NCI-H1092 treated with DMSO at 0.1 percent for 48 hours (cell line): ENCODE results near the gene C10orf62.

Experiments
- DNase-seq: peaks from one replicate; lab custom pipeline; 2025; lab: John Stamatoyannopoulos, UW

C10orf62 gene

GRCh38 chr10:97585439-97585811 lies 4.1 kb upstream of the C10orf62 start:
- no peak for DNase-seq

- DNase-seq: no peak
Measured at GRCh38 chr10:97587183-97587582, 2.3 kb upstream of the C10orf62 start.

GRCh38 chr10:97590082-97590747 lies 694 bp downstream of the C10orf62 start:
- DNase-seq: no peak

- DNase-seq: no peak
Measured at GRCh38 chr10:97590748-97591495, 1.4 kb downstream of the C10orf62 start.

- no peak for DNase-seq
Measured at GRCh38 chr10:97593421-97593820, 3.9 kb downstream of the C10orf62 start.

GRCh38 chr10:97596101-97597082 lies 6.9 kb downstream of the C10orf62 start:
- no peak for DNase-seq

GRCh38 chr10:97597778-97598177 lies 8.3 kb downstream of the C10orf62 start:
- no peak for DNase-seq

- no peak for DNase-seq
Measured at GRCh38 chr10:97598407-97599271, 9.1 kb downstream of the C10orf62 start.

GRCh38 chr10:97599272-97599619 lies 9.7 kb downstream of the C10orf62 start:
- no peak for DNase-seq

GRCh38 chr10:97600616-97601015 lies 11.1 kb downstream of the C10orf62 start:
- no peak for DNase-seq

GRCh38 chr10:97601268-97602215 lies 12.0 kb downstream of the C10orf62 start:
- DNase-seq: no peak

GRCh38 chr10:97607095-97607636 lies 17.6 kb downstream of the C10orf62 start:
- DNase-seq: no peak

- DNase-seq: no peak
Measured at GRCh38 chr10:97608991-97609561, 19.6 kb downstream of the C10orf62 start.

GRCh38 chr10:97611473-97611872 lies 22.0 kb downstream of the C10orf62 start:
- no peak for DNase-seq

GRCh38 chr10:97612386-97612785 lies 22.9 kb downstream of the C10orf62 start:
- DNase-seq: no peak

- DNase-seq: no peak
Measured at GRCh38 chr10:97618285-97618684, 28.8 kb downstream of the C10orf62 start.

- DNase-seq: no peak
Measured at GRCh38 chr10:97618733-97619132, 29.2 kb downstream of the C10orf62 start.

GRCh38 chr10:97623277-97623676 lies 33.8 kb downstream of the C10orf62 start:
- DNase-seq: no peak

- no peak for DNase-seq
Measured at GRCh38 chr10:97627731-97628130, 38.2 kb downstream of the C10orf62 start.

- DNase-seq: no peak
Measured at GRCh38 chr10:97628228-97628627, 38.7 kb downstream of the C10orf62 start.
